Neural cell (in vitro differentiated cells): Measurements from ENCODE around the gene ZNF37A.

ENCODE experiments used
- EP300 ChIP-seq: fragments of 450-650 bp; conservative IDR thresholded peaks from 2 replicates; pipeline ENCODE4 v1.6.1; 2014; ENCODE audit warnings: antibody characterized with exemption, mild to moderate bottlenecking, moderate library complexity; ENCODE audit not compliant: poor library complexity, severe bottlenecking
- EZH2 ChIP-seq: fragments of 200-600, 300-800 bp; shearing (Covaris generic), sonication (generic); IDR thresholded peaks from 2 replicates; pipeline ENCODE4 v1.6.1; 2014; ENCODE audit warnings: antibody characterized with exemption, low read length, borderline replicate concordance, mild to moderate bottlenecking; ENCODE audit not compliant: insufficient read depth, poor library complexity, severe bottlenecking
- MXI1 ChIP-seq: fragments of 450-650 bp; conservative IDR thresholded peaks from 2 replicates; pipeline ENCODE4 v1.6.1; 2014; ENCODE audit warnings: antibody characterized with exemption, mild to moderate bottlenecking; ENCODE audit not compliant: poor library complexity, severe bottlenecking
- POLR2AphosphoS5 ChIP-seq: IDR thresholded peaks from 2 replicates; pipeline ENCODE4 v1.6.1; 2012
- RAD21 ChIP-seq: fragments of 450-650 bp; conservative IDR thresholded peaks from 2 replicates; pipeline ENCODE4 v1.6.1; 2014; ENCODE audit warnings: antibody characterized with exemption, mild to moderate bottlenecking, moderate library complexity
- SMC3 ChIP-seq: fragments of 450-650 bp; conservative IDR thresholded peaks from 2 replicates; pipeline ENCODE4 v1.6.1; 2014; ENCODE audit warnings: antibody characterized with exemption, mild to moderate bottlenecking, moderate library complexity; ENCODE audit not compliant: poor library complexity
- TAF1 ChIP-seq: IDR thresholded peaks from 2 replicates; pipeline ENCODE4 v1.6.1; 2012; ENCODE audit warnings: low read depth
- TF ChIP-seq, protein P1 (sequence below): fragments of 450-650 bp; IDR thresholded peaks from 2 replicates; pipeline ENCODE4 v1.5.1; 2014; ENCODE audit warnings: antibody characterized with exemption, mild to moderate bottlenecking, moderate library complexity; ENCODE audit not compliant: poor library complexity, severe bottlenecking
- TF ChIP-seq, protein P2 (sequence below): IDR thresholded peaks from 2 replicates; pipeline ENCODE4 v1.6.1; 2012; ENCODE audit warnings: borderline replicate concordance

DNA sequence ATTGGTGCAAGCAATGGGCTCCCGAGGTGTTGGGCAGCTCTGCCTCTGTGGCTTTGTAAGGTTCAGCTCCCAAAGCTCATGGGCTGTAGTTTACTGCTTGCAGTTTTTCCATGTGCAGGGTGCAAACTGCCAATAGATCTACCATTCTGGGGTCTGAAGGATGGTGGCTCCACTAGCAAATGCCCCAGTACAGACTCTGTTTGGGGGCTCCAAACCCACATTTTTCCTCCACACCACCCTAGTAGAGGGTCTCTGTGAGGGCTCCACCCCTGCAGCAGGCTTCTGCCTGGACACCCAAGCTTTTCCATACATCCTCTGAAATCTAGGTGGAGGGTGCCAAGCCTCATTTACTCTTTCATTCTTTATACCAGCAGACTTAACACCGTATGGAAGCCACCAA is 17.4 kb upstream of the ZNF37A start:
- TF ChIP-seq, protein P1, sequence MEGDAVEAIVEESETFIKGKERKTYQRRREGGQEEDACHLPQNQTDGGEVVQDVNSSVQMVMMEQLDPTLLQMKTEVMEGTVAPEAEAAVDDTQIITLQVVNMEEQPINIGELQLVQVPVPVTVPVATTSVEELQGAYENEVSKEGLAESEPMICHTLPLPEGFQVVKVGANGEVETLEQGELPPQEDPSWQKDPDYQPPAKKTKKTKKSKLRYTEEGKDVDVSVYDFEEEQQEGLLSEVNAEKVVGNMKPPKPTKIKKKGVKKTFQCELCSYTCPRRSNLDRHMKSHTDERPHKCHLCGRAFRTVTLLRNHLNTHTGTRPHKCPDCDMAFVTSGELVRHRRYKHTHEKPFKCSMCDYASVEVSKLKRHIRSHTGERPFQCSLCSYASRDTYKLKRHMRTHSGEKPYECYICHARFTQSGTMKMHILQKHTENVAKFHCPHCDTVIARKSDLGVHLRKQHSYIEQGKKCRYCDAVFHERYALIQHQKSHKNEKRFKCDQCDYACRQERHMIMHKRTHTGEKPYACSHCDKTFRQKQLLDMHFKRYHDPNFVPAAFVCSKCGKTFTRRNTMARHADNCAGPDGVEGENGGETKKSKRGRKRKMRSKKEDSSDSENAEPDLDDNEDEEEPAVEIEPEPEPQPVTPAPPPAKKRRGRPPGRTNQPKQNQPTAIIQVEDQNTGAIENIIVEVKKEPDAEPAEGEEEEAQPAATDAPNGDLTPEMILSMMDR: no peak
- TF ChIP-seq, protein P2, sequence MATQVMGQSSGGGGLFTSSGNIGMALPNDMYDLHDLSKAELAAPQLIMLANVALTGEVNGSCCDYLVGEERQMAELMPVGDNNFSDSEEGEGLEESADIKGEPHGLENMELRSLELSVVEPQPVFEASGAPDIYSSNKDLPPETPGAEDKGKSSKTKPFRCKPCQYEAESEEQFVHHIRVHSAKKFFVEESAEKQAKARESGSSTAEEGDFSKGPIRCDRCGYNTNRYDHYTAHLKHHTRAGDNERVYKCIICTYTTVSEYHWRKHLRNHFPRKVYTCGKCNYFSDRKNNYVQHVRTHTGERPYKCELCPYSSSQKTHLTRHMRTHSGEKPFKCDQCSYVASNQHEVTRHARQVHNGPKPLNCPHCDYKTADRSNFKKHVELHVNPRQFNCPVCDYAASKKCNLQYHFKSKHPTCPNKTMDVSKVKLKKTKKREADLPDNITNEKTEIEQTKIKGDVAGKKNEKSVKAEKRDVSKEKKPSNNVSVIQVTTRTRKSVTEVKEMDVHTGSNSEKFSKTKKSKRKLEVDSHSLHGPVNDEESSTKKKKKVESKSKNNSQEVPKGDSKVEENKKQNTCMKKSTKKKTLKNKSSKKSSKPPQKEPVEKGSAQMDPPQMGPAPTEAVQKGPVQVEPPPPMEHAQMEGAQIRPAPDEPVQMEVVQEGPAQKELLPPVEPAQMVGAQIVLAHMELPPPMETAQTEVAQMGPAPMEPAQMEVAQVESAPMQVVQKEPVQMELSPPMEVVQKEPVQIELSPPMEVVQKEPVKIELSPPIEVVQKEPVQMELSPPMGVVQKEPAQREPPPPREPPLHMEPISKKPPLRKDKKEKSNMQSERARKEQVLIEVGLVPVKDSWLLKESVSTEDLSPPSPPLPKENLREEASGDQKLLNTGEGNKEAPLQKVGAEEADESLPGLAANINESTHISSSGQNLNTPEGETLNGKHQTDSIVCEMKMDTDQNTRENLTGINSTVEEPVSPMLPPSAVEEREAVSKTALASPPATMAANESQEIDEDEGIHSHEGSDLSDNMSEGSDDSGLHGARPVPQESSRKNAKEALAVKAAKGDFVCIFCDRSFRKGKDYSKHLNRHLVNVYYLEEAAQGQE: no peak
- TF ChIP-seq MXI1 (no peak), RAD21 (no peak), EZH2 (no peak), TAF1 (no peak), POLR2AphosphoS5 (no peak), SMC3 (no peak), EP300 (no peak)
